Gastroesophageal sphincter (tissue), 4 donors: ENCODE data around the gene COIL. TPM values are rescaled to one million over a fixed set of nuclear protein-coding genes. Genes with fewer than 3 reads are reported as not detected.
A peak's percentile ranks its signal among the peaks of the same experiment; 100 is the strongest.

Experiments
- ATAC-seq: fragments of 150-250 bp; one replicate; pipeline ENCODE4 v1.9.1; 2016; ENCODE audit warnings: mild to moderate bottlenecking, moderate library complexity
- H3K27ac ChIP-seq, 4 donors: fragments of 200-600 bp; sonication (generic) in 3 of 4; 1 replicate in 3 of 4; 2 replicates in 1 of 4; pipeline ENCODE4 v1.5.1; 2016 to 2019
- H3K27me3 ChIP-seq: fragments of 200-600 bp; sonication (generic); one replicate; pipeline ENCODE4 v1.5.1; 2019
- H3K36me3 ChIP-seq, 2 donors: fragments of 200-600 bp; sonication (generic); one replicate each; pipeline ENCODE4 v1.5.1; 2019; ENCODE audit warnings: control low read depth in 1 of 2
- H3K4me1 ChIP-seq, 3 donors: fragments of 200-600 bp; sonication (generic); 1 replicate in 2 of 3; 2 replicates in 1 of 3; pipeline ENCODE4 v1.5.1; 2016 to 2019; ENCODE audit warnings: control low read depth in 2 of 3
- H3K4me3 ChIP-seq, 2 donors: fragments of 200-600 bp; sonication (generic); one replicate each; pipeline ENCODE4 v1.5.1; 2019; ENCODE audit warnings: mild to moderate bottlenecking in 1 of 2, moderate library complexity in 1 of 2
- H3K9me3 ChIP-seq, 3 donors: fragments of 200-600 bp; sonication (generic); one replicate each; pipeline ENCODE4 v1.5.1; 2017 to 2019; ENCODE audit warnings: control low read depth in 2 of 3
- CTCF ChIP-seq, 4 experiments: fragments of 200-600 bp in 2 of 4; fragments of 450-650 bp in 2 of 4; sonication (generic) in 1 of 4; IDR thresholded peaks; one replicate each; pipeline ENCODE4 v1.5.1; 2017 to 2019; ENCODE audit warnings: antibody characterized with exemption in 4 of 4, mild to moderate bottlenecking in 2 of 4, moderate library complexity in 2 of 4
- EP300 ChIP-seq: sonication (generic); formaldehyde crosslinking; IDR thresholded peaks from one replicate; pipeline ENCODE4 v1.6.1; 2017; ENCODE audit warnings: antibody characterized with exemption, mild to moderate bottlenecking
- POLR2A ChIP-seq, 2 donors: fragments of 450-650 bp; IDR thresholded peaks; one replicate each; pipeline ENCODE4 v1.6.1; 2017; ENCODE audit warnings: antibody characterized with exemption in 2 of 2, mild to moderate bottlenecking in 2 of 2, moderate library complexity in 1 of 2
- POLR2AphosphoS5 ChIP-seq: sonication (generic); formaldehyde crosslinking; IDR thresholded peaks from one replicate; pipeline ENCODE4 v1.6.1; 2017; ENCODE audit warnings: antibody characterized with exemption
- WGBS, 2 donors: methylation state at CpG; one replicate each; pipeline ENCODE4 v1.1.5; 2018; ENCODE audit warnings: low coverage in 1 of 2; 5-methylcytosine and 5-hydroxymethylcytosine counted together
- total RNA-seq, 4 donors: library from RNA; depleted of rRNA; stranded (reverse); fragments of >200 nt; gene quantifications; one replicate each; pipeline ENCODE4 v1.1.0, GENCODE V29; 2016

Gene COIL
- total RNA-seq, 4 donors from 2014 or later, result 10.0 to 16.9 (median 10.9) TPM

- H3K4me3 ChIP-seq, result no peak overlapping the region
- H3K27me3 ChIP-seq, result no peaks in the 10 kb centered on the region
- no peak overlapping the region for H3K27ac ChIP-seq
- TF ChIP-seq POLR2AphosphoS5, result no peak
- TF ChIP-seq POLR2A (IDR thresholded peaks at IDR 0.05), result no peak
- TF ChIP-seq EP300, result no peak
- TF ChIP-seq CTCF (IDR thresholded peaks at IDR 0.05), result no peak
- 75% methylated on average over 7 of the region's 7 CpGs; no CpG with 5 or more reads in 1 of the 2 donors for WGBS, 2 donors
- H3K4me1 ChIP-seq, result no peaks in the 10 kb centered on the region
- ATAC-seq, result no peak
- H3K9me3 ChIP-seq, result peaks cover 0 to 1% (median 0%) of the 10 kb centered on the region in 3 donors
- peaks cover 0 to 99% of the 10 kb centered on the region in 2 donors for H3K36me3 ChIP-seq
Observed at GRCh38 chr17:56893503-56893902, 67.3 kb downstream of the COIL start.

GRCh38 chr17:56892333-56892732 is 68.5 kb downstream of the COIL start:
- WGBS, 2 donors, result 90 to 100% methylated on average over 1 of the region's 1 CpG
- Histone ChIP-seq H3K36me3 (peaks cover 0 to 99% of the 10 kb centered on the region in 2 donors), H3K27me3 (no peaks in the 10 kb centered on the region), H3K4me1 (no peaks in the 10 kb centered on the region), H3K27ac (no peak overlapping the region), H3K9me3 (peaks cover 0 to 10% (median 0%) of the 10 kb centered on the region in 3 donors), H3K4me3 (no peak overlapping the region)
- no peak for TF ChIP-seq CTCF (IDR thresholded peaks at IDR 0.05)
- no peak for TF ChIP-seq POLR2AphosphoS5
- no peak for TF ChIP-seq EP300
- no peak for TF ChIP-seq POLR2A (IDR thresholded peaks at IDR 0.05)
- ATAC-seq, result no peak

- no peak for TF ChIP-seq EP300
- TF ChIP-seq POLR2A (IDR thresholded peaks at IDR 0.05), result no peak
- TF ChIP-seq CTCF (IDR thresholded peaks at IDR 0.05), result peak in 3 of 4 experiments; percentile 32 to 64 (median 45)
- TF ChIP-seq POLR2AphosphoS5, result no peak
Observed at GRCh38 chr17:56891751-56892150, 69.1 kb downstream of the COIL start.

GRCh38 chr17:56890906-56891674 is 69.8 kb downstream of the COIL start:
- Histone ChIP-seq H3K4me1 (no peaks in the 10 kb centered on the region), H3K27me3 (no peaks in the 10 kb centered on the region), H3K4me3 (no peak overlapping the region), H3K36me3 (peaks cover 0 to 97% of the 10 kb centered on the region in 2 donors), H3K27ac (no peak overlapping the region), H3K9me3 (peaks cover 0 to 10% (median 0%) of the 10 kb centered on the region in 3 donors)
- WGBS, 2 donors, result 84 to 96% methylated on average over 4 to 6 of the region's 7 CpGs
- TF ChIP-seq CTCF (IDR thresholded peaks at IDR 0.05), result no peak
- no peak for TF ChIP-seq POLR2AphosphoS5
- TF ChIP-seq POLR2A (IDR thresholded peaks at IDR 0.05), result no peak
- TF ChIP-seq EP300, result no peak
- no peak for ATAC-seq

More at GRCh38 chr17:56891751-56892150, 69.1 kb downstream of the COIL start:
- Histone ChIP-seq H3K4me1 (no peaks in the 10 kb centered on the region), H3K4me3 (no peak overlapping the region), H3K27ac (no peak overlapping the region), H3K9me3 (peaks cover 0 to 10% (median 0%) of the 10 kb centered on the region in 3 donors), H3K36me3 (peaks cover 0 to 97% of the 10 kb centered on the region in 2 donors), H3K27me3 (no peaks in the 10 kb centered on the region)
- WGBS, 2 donors, result 80 to 100% methylated on average over 1 to 3 of the region's 16 CpGs
- no peak for ATAC-seq

GRCh38 chr17:56890390-56890789 is 70.5 kb downstream of the COIL start:
- H3K36me3 ChIP-seq, result peaks cover 0 to 94% of the 10 kb centered on the region in 2 donors
- no peaks in the 10 kb centered on the region for H3K4me1 ChIP-seq
- no peaks in the 10 kb centered on the region for H3K27me3 ChIP-seq
- 80% methylated on average over 1 of the region's 6 CpGs; no CpG with 5 or more reads in 1 of the 2 donors for WGBS, 2 donors
- no peak for ATAC-seq
- TF ChIP-seq CTCF (IDR thresholded peaks at IDR 0.05) (no peak), POLR2AphosphoS5 (no peak), EP300 (no peak), POLR2A (IDR thresholded peaks at IDR 0.05) (no peak)
- H3K4me3 ChIP-seq, result no peak overlapping the region
- H3K27ac ChIP-seq, result no peak overlapping the region
- H3K9me3 ChIP-seq, result peaks cover 0 to 10% (median 0%) of the 10 kb centered on the region in 3 donors
